Measurements from ENCODE around the gene VTCN1.

VTCN1 gene

DNA sequence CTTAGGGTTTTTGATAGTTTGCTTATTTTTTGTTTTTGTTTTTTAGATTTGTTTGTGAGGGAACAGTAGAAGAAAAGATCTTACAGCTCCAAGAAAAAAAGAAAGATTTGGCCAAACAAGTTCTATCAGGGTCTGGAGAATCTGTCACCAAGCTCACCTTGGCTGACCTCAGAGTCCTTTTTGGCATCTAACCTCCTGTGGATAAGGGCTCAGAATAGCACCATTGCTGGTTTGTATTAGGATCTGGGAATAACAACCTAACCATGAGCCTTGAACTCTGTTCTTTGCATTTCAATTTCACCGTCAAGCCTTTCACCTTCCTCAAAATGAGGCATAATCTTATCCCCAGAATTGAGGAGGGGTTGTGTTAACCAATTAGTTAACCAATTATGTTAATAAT lies 109.4 kb downstream of the VTCN1 start:
- Histone ChIP-seq H3K4me3 (ENCODE audit: low read depth, low read length) (no peak overlapping the region), H3K36me3 (peaks cover 45% of the 10 kb centered on the region), H3K27ac (no peak overlapping the region), H3K9me3 (ENCODE audit: severe bottlenecking) (no peaks in the 10 kb centered on the region), H3K27me3 (ENCODE audit: insufficient read depth, low read depth, severe bottlenecking) (no peaks in the 10 kb centered on the region)
- DNase-seq, result no peak
- TF ChIP-seq, protein P1, sequence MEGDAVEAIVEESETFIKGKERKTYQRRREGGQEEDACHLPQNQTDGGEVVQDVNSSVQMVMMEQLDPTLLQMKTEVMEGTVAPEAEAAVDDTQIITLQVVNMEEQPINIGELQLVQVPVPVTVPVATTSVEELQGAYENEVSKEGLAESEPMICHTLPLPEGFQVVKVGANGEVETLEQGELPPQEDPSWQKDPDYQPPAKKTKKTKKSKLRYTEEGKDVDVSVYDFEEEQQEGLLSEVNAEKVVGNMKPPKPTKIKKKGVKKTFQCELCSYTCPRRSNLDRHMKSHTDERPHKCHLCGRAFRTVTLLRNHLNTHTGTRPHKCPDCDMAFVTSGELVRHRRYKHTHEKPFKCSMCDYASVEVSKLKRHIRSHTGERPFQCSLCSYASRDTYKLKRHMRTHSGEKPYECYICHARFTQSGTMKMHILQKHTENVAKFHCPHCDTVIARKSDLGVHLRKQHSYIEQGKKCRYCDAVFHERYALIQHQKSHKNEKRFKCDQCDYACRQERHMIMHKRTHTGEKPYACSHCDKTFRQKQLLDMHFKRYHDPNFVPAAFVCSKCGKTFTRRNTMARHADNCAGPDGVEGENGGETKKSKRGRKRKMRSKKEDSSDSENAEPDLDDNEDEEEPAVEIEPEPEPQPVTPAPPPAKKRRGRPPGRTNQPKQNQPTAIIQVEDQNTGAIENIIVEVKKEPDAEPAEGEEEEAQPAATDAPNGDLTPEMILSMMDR (IDR thresholded peaks at IDR 0.05; ENCODE audit: low read depth, low read length), result no peak

DNA sequence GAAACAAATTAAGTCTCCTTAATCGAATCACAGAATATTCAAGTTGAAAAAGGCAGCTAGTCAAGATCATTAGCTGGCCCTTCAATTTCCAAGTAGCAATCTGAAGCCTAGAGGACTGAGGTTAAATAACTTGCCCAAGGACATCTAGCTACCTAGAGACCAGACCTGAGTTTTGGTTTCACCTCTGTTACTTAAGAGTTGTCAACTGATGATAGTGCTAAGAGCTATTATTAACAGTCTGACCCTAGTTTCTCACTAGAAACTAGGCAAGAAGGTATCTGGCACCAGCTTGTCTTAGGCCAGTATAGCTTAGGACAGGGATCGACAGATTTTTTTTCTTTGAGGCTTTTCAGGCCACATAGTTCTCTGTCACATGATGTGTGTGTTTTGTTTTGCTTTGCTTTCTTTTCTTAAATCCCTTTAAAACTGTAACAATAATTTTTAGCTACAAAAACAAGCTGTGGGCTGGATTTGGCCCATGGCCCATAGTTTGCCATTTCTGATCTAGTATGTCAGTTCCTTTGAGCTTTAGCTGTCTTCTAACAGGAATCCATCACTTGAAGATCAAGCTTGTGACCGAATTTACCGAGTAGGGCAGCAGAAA lies 112.3 kb downstream of the VTCN1 start:
- DNase-seq, result no peak
- Histone ChIP-seq H3K27ac (no peak overlapping the region), H3K4me3 (ENCODE audit: low read depth, low read length) (no peak overlapping the region), H3K27me3 (ENCODE audit: insufficient read depth, low read depth, severe bottlenecking) (no peaks in the 10 kb centered on the region), H3K36me3 (peaks cover 52% of the 10 kb centered on the region), H3K9me3 (ENCODE audit: severe bottlenecking) (no peaks in the 10 kb centered on the region)
- TF ChIP-seq, protein P1 (IDR thresholded peaks at IDR 0.05; ENCODE audit: low read depth, low read length), result no peak

DNA sequence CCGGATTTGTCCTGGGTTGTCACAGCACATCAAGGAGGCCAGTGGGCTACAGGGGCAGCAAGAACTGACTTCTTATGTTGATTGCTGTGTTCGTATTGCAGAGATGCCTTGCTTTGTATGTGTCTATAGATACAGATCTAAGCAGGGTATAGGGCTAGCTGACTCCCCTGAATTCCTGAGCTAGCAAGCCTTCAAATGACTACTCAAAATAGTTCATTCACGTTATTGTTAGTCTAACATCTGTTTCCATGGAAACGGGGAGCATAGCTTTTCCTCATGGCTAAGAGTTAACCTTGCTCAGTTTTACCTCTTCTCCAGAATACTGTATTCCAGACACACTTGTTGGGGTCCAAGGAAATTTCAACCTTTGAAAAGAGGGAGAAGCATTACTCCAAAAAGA lies 113.3 kb downstream of the VTCN1 start:
- Histone ChIP-seq H3K36me3 (peaks cover 46% of the 10 kb centered on the region), H3K27me3 (ENCODE audit: insufficient read depth, low read depth, severe bottlenecking) (no peaks in the 10 kb centered on the region), H3K4me3 (ENCODE audit: low read depth, low read length) (no peak overlapping the region), H3K27ac (no peak overlapping the region), H3K9me3 (ENCODE audit: severe bottlenecking) (no peaks in the 10 kb centered on the region)
- TF ChIP-seq, protein P1 (IDR thresholded peaks at IDR 0.05; ENCODE audit: low read depth, low read length), result no peak
- no peak for DNase-seq

DNA sequence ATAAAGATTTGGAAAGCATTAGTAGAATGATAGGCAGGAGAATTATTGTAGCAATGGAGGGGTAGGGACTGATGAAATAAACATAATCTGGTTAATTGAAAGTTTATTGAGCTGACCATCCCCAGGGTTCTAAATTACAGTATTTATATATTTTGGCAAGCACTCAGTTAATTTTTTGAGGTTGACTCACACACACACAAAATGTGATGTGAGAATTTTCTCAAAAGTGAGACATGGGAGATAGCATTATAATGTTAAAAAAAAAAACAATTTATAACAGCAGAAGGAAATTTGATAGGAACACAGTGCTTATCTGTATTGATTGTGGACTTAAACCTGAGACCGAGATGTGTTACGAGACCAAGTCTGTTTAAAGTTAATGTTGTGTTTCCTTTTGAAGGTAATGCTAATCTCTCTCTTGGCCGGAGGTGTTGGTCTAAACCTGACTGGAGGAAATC lies 113.7 kb downstream of the VTCN1 start:
- Histone ChIP-seq H3K27ac (no peak overlapping the region), H3K4me3 (ENCODE audit: low read depth, low read length) (no peak overlapping the region), H3K27me3 (ENCODE audit: insufficient read depth, low read depth, severe bottlenecking) (no peaks in the 10 kb centered on the region), H3K36me3 (peaks cover 47% of the 10 kb centered on the region), H3K9me3 (ENCODE audit: severe bottlenecking) (no peaks in the 10 kb centered on the region)
- no peak for DNase-seq
- TF ChIP-seq, protein P1 (IDR thresholded peaks at IDR 0.05; ENCODE audit: low read depth, low read length), result no peak

DNA sequence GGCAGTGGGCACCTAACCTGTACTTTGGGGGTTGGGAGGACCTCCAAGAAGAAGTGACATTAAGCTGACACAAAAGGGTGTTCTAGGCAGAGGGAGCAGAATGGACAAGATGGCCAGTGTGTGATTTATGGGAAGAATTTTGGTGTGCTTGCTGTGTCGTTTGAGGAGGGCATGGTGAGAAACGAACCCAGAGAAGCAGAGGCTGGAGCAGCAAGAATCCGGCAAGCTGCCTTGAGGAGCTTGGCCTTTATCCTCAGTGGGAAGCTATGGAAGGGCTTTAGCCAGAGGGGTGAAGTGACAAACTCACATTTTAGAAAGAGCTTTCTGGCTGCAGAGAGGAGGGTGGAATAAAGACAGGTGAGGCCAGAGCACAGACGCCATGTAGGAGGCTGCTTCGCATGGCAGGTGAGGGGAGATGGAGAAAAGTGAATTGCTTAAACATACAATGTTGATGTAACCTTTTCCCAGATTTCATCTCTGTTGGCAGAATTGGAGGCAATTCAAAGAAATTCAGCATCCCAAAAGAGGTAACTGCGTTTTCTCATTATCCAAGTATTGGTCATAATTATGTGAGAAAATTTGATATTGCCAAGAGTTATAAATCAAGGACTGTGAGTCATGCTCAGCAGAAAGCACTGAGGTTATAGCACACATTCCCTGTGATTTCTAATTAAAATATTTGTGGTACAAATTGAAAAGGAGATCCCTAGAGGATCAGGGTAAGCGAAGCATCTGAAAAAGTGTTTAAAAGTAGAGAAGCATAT lies 115.7 kb downstream of the VTCN1 start:
- H3K4me3 ChIP-seq (ENCODE audit: low read depth, low read length), result no peak overlapping the region
- TF ChIP-seq, protein P1 (IDR thresholded peaks at IDR 0.05; ENCODE audit: low read depth, low read length), result no peak
- no peaks in the 10 kb centered on the region for H3K9me3 ChIP-seq (ENCODE audit: severe bottlenecking)
- H3K27me3 ChIP-seq (ENCODE audit: insufficient read depth, low read depth, severe bottlenecking), result no peaks in the 10 kb centered on the region
- no peak overlapping the region for H3K27ac ChIP-seq
- H3K36me3 ChIP-seq, result peaks cover 42% of the 10 kb centered on the region
- no peak for DNase-seq

Data from WERI-Rb-1 (cell line).